Aorta (tissue), 5 donors: ENCODE results near the gene GPS2. TPM values are rescaled to one million over a fixed set of nuclear protein-coding genes. Genes with fewer than 3 reads are reported as not detected.

Experiments used
- ATAC-seq: fragments of 200-7000 bp; cut with Tn5 transposase; one replicate; pipeline ENCODE4 v1.9.1; 2022; ENCODE audit warnings: moderate library complexity; ENCODE audit not compliant: low FRiP score
- DNase-seq, 2 donors: peaks; one replicate each; pipeline ENCODE4 v3.0.0-alpha.2; 2020
- H3K27ac ChIP-seq, 2 donors: one replicate each; pipeline ENCODE4 v1.5.1; 2013; ENCODE audit warnings: low read length in 2 of 2, mild to moderate bottlenecking in 2 of 2, moderate library complexity in 2 of 2, control low read depth in 1 of 2, inconsistent platforms in 1 of 2, low read depth in 1 of 2
- H3K27me3 ChIP-seq, 2 donors: one replicate each; pipeline ENCODE4 v1.6.1; 2013; ENCODE audit warnings: control low read depth in 1 of 2, low read length in 1 of 2, mild to moderate bottlenecking in 1 of 2, moderate library complexity in 1 of 2; ENCODE audit not compliant: insufficient read depth in 2 of 2, control insufficient read depth in 1 of 2
- H3K36me3 ChIP-seq, 2 donors: one replicate each; pipeline ENCODE4 v1.6.1; 2013; ENCODE audit warnings: control low read depth in 1 of 2, low read length in 1 of 2, mild to moderate bottlenecking in 1 of 2; ENCODE audit not compliant: insufficient read depth in 2 of 2, control insufficient read depth in 1 of 2
- H3K4me1 ChIP-seq, 2 donors: one replicate each; pipeline ENCODE4 v1.6.1; 2013; ENCODE audit warnings: low read length in 2 of 2, control low read depth in 1 of 2, mild to moderate bottlenecking in 1 of 2, moderate library complexity in 1 of 2; ENCODE audit not compliant: insufficient read depth in 2 of 2, control insufficient read depth in 1 of 2
- H3K4me3 ChIP-seq, 2 donors: one replicate each; pipeline ENCODE4 v1.5.1; 2013; ENCODE audit warnings: low read length in 2 of 2, control low read depth in 1 of 2, mild to moderate bottlenecking in 1 of 2
- H3K9me3 ChIP-seq: one replicate; pipeline ENCODE4 v1.6.1; 2013; ENCODE audit warnings: mild to moderate bottlenecking, low read length; ENCODE audit not compliant: control insufficient read depth
- WGBS, 2 donors: extraction: QIAGEN DNeasy Blood & Tissue Kit; methylation state at CpG; one replicate each; pipeline ENCODE4 v1.1.7; 2013; 5-methylcytosine and 5-hydroxymethylcytosine counted together
- intact Hi-C, 2 donors: fragments of 100-400 bp; cut with DNase I; formaldehyde crosslinking; loops; one replicate each; pipeline versions ENCODE4 v1.14.2 to v1.15.0; 2022
- polyA plus RNA-seq, 2 donors: library from polyadenylated mRNA; stranded (reverse); fragments of 200-250 nt; gene quantifications; one replicate each; pipeline ENCODE4 v1.2.3, GENCODE V29; 2013
- total RNA-seq, 2 donors: library from RNA; stranded (reverse); fragmentation: NEBNext Ultra II Directional; extraction: Animal tissue kit (Norgen Biotek cat#: 25700); gene quantifications; one replicate each; pipeline ENCODE4 v1.2.1, GENCODE V29; 2021
- donor health status: healthy with polysubstance abuse.
- donor health status: Bipolar disorder and iron deficiency.
- donor health status: DM: no; HTN: no; CAD: no.
- donor health status: DM: no; HTN: no; CAD: no.
- donor health status: DM: yes; HTN: yes; CAD: no.

Gene GPS2
- total and polyA plus RNA-seq, 4 donors = 49.5 to 99.1 (median 55.3) TPM

DNA sequence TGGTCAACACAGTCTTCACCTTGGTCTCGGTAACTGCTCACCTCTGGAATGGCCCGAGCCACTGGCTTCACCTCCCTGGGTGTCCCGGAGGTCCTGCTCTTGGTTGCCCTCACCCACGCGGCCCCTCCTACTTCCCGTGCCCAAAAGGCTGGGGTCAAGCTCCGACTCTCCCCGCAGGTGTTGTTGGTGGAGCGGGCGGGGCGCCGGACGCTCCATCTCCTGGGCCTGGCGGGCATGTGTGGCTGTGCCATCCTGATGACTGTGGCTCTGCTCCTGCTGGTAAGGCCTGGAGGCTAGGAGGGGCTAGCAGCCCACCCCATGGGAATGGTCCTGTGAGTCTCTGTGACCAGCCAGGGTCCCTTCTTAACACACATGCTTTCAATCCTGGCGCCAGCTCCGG is 30.2 kb downstream of the GPS2 start:
- DNase-seq (no peak), ATAC-seq (no peak)
- no peaks in the 10 kb centered on the region for H3K27me3 ChIP-seq
- no peak overlapping the region for H3K4me3 ChIP-seq
- no peaks in the 10 kb centered on the region for H3K9me3 ChIP-seq
- 94 to 96% methylated on average over 16 of the region's 16 CpGs for WGBS, 2 donors
- H3K27ac ChIP-seq = no peak overlapping the region
- intact Hi-C loops = loop anchor here in 1 of 2 donors (5.0 kb wide), 1 partner anchor 62 kb away; no protein-coding TSS in a partner anchor
- no peaks in the 10 kb centered on the region for H3K4me1 ChIP-seq
- no peaks in the 10 kb centered on the region for H3K36me3 ChIP-seq

DNA sequence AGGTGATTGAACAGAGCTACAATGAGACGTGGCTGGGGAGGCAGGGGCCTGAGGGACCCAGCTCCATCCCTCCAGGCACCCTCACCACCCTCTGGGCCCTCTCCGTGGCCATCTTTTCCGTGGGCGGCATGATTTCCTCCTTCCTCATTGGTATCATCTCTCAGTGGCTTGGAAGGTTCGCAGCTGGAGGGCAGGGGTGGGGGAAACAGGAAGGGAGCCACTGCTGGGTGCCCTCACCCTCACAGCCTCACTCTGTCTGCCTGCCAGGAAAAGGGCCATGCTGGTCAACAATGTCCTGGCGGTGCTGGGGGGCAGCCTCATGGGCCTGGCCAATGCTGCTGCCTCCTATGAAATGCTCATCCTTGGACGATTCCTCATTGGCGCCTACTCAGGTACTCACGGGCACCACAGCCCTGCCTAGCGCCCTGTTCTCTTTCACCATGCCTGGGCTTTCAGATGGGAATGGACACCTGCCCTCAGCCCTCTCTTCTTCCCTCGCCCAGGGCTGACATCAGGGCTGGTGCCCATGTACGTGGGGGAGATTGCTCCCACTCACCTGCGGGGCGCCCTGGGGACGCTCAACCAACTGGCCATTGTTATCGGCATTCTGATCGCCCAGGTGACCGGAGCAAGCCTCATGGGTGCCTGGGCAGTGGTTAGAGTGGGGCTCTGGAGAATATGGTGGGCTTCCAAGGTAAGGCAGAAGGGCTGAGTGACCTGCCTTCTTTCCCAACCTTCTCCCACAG is 31.5 kb downstream of the GPS2 start:
- intact Hi-C loops = loop anchor here in 1 of 2 donors (5.0 kb wide), 1 partner anchor 64 kb away; no protein-coding TSS in a partner anchor
- no peaks in the 10 kb centered on the region for H3K4me1 ChIP-seq
- H3K9me3 ChIP-seq = no peaks in the 10 kb centered on the region
- DNase-seq (no peak), ATAC-seq (no peak)
- no peak overlapping the region for H3K4me3 ChIP-seq
- H3K27ac ChIP-seq = no peak overlapping the region
- H3K36me3 ChIP-seq = no peaks in the 10 kb centered on the region
- WGBS, 2 donors = 89 to 92% methylated on average over 18 of the region's 18 CpGs
- no peaks in the 10 kb centered on the region for H3K27me3 ChIP-seq

DNA sequence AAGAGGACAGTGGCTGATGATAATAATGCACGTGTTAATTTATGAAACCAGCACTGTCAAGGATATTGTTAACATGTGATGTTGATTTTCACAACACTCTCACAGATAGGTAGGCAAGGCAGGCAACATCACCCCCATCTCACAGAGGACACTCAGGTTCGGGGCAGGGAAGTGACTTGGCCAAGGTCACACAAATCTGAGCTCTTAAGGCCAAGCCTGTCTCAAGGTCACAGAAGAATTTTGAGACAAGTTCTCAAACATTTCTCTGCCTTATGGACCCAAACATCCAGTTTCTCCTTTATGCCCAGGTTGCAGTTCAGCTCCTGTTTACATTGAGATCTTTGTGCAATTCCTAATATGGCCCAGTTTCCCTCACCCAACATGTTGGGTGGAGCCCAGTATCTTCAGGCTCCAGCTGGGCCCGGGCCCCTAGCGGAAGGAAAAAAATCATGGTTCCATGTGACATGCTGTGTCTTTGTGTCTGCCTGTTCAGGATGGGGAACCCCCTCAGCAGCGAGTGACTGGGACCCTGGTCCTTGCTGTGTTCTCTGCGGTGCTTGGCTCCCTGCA is 32.3 kb downstream of the GPS2 start:
- ATAC-seq (no peak), DNase-seq (no peak)
- Histone ChIP-seq H3K36me3 (no peaks in the 10 kb centered on the region), H3K4me1 (no peaks in the 10 kb centered on the region), H3K4me3 (no peak overlapping the region), H3K27me3 (no peaks in the 10 kb centered on the region), H3K27ac (no peak overlapping the region), H3K9me3 (no peaks in the 10 kb centered on the region)
- intact Hi-C loops = loop anchor here in 1 of 2 donors (5.0 kb wide), 1 partner anchor 64 kb away; no protein-coding TSS in a partner anchor
- 71 to 76% methylated on average over 6 of the region's 6 CpGs for WGBS, 2 donors

DNA sequence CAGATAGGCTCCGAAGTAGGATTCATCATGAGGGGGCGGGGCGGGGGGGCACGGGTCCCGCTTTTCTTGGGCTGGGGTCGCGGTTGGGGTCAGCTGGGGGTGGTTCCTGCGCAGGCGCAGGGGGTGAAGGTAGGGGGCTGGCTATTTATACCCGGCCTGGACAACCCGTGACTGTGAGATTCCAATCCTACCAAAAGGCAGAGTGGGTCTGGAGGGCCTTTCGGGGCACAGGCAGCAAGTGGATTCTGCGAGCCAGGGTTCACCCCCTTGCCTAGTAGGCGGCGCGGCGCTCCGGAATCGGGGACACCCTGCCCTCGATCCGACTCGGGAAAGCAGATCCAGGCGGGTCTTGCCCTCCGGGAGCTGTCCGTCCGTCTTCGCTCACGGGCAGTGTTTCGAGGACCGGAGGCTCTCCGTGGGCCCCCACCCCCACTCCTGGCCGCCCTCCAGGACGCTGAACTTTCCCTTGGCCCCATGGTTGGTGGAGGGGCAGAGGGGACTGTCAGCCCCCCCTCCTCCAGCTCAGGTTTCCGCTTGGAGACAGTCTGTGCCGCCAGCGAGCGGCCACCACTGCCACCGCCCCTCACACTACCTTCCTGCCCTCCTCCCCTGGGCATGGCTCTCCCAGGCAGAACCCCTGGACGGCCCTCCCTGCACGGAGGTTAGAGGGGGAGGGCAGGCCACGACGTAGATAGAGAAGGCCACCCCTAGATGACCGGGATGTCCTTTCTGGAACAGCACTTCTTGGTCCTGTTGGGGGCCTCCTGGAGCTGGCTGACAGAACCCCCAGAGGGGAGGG is 33.0 kb downstream of the GPS2 start:
- peak; percentile 31 for ATAC-seq

DNA sequence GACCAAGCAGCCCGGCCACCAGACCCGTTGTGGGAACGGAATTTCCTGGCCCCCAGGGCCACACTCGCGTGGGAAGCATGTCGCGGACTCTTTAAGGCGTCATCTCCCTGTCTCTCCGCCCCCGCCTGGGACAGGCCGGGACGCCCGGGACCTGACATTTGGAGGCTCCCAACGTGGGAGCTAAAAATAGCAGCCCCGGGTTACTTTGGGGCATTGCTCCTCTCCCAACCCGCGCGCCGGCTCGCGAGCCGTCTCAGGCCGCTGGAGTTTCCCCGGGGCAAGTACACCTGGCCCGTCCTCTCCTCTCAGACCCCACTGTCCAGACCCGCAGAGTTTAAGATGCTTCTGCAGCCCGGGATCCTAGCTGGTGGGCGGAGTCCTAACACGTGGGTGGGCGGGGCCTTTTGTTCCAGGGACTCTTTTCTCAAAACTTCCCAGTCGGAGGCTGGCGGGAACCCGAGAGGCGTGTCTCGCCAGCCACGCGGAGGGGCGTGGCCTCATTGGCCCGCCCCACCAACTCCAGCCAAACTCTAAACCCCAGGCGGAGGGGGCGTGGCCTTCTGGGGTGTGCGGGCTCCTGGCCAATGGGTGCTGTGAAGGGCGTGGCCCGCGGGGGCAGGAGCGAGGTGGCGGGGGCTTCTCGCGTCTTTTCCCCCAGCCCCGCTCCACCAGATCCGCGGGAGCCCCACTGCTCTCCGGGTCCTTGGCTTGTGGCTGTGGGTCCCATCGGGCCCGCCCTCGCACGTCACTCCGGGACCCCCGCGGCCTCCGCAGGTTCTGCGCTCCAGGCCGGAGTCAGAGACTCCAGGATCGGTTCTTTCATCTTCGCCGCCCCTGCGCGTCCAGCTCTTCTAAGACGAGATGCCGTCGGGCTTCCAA is 33.8 kb downstream of the GPS2 start, which contains the start of gene SLC2A4:
Gene SLC2A4 (plus strand): TSS at position 645 of the 879 bp plus-strand sequence. CDS start 217 bp downstream, at position 862.
- WGBS, 2 donors = 1% methylated on average over 69 to 71 of the region's 71 CpGs
- Histone ChIP-seq H3K4me1 (no peaks in the 10 kb centered on the region), H3K4me3 (peak within 1 kb of the TSS in 1 of 2 donors; percentile 7), H3K36me3 (no peaks in the 10 kb centered on the region), H3K27me3 (no peaks in the 10 kb centered on the region), H3K9me3 (no peaks in the 10 kb centered on the region), H3K27ac (peak within 1 kb of the TSS in 1 of 2 donors; percentile 55)
- intact Hi-C loops = loop anchor here in 1 of 2 donors (5.0 kb wide), 1 partner anchor 66 kb away; no protein-coding TSS in a partner anchor
- DNase-seq (peak; percentile 95 to 97), ATAC-seq (peak; percentile 93)

More for the DNA sequence above, 33.0 kb downstream of the GPS2 start:
- Histone ChIP-seq H3K9me3 (no peaks in the 10 kb centered on the region), H3K27me3 (no peaks in the 10 kb centered on the region), H3K4me3 (peak overlapping the region in 1 of 2 donors; percentile 7), H3K36me3 (no peaks in the 10 kb centered on the region), H3K4me1 (no peaks in the 10 kb centered on the region), H3K27ac (no peak overlapping the region)
- DNase-seq = peak in 1 of 2 donors; percentile 60
- intact Hi-C loops = loop anchor here in 1 of 2 donors (5.0 kb wide), 1 partner anchor 65 kb away; no protein-coding TSS in a partner anchor
- 8% methylated on average over 41 to 43 of the region's 43 CpGs for WGBS, 2 donors

DNA sequence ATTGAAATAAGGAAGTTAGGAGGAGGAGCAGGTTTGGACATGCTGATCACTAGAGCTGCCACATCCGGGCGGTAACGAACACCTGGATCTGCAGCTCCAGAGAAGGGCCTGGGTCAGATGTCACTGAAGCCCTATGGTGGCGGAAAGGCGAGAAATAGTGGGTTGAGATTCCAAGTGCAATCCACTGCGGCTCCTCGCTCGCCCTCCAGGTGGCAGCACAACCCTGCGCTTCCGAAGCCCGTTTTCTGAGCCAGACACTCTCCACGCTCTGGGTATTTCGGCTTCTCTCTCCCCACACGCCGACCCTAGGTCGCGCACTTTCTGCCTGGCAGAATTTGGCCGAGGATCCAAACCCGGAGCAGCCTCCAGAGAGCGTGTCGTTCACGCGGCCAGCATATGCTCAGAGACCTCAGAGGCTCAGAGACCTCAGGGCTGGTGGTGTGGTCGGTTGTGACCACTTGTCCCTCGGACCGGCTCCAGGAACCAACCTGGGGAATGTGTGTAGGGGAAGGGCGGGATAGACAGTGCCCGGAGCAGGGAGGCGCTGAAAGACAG is 34.6 kb downstream of the GPS2 start:
- H3K9me3 ChIP-seq = no peaks in the 10 kb centered on the region
- H3K27me3 ChIP-seq = no peaks in the 10 kb centered on the region
- DNase-seq (peak; percentile 86 to 95), ATAC-seq (peak; percentile 94)
- H3K36me3 ChIP-seq = no peaks in the 10 kb centered on the region
- H3K4me3 ChIP-seq = peak overlapping the region in 1 of 2 donors; percentile 3
- peak overlapping the region in 1 of 2 donors; percentile 55 for H3K27ac ChIP-seq
- WGBS, 2 donors = 0 to 1% methylated on average over 29 of the region's 29 CpGs
- intact Hi-C loops = loop anchor here (1.0 to 5.0 kb wide), 2 partner anchors 16 to 67 kb away; no protein-coding TSS in a partner anchor
- H3K4me1 ChIP-seq = no peaks in the 10 kb centered on the region

DNA sequence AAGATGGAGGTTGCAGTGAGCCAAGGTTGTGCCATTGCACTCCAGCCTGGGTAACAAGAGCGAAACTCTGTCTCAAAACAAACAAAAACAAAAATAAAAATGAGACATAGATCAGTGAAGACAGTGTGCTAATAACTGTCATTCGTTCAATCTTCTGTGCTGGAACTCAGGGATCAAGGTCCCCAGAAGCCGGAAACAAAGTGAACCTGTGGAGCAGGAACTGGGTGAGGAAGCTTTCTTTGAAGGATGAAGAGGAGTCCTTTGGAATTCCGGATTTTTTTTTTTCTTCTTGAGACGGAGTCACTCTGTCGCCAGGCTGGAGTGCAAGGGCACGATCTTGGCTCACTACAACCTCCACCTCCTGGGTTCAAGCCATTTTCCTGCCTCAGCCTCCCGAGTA is 35.7 kb downstream of the GPS2 start:
- H3K4me3 ChIP-seq = no peak overlapping the region
- ATAC-seq (no peak), DNase-seq (no peak)
- intact Hi-C loops = no loop called here
- H3K36me3 ChIP-seq = no peaks in the 10 kb centered on the region
- no peak overlapping the region for H3K27ac ChIP-seq
- H3K27me3 ChIP-seq = no peaks in the 10 kb centered on the region
- no peaks in the 10 kb centered on the region for H3K4me1 ChIP-seq
- WGBS, 2 donors = 89 to 90% methylated on average over 8 of the region's 8 CpGs
- no peaks in the 10 kb centered on the region for H3K9me3 ChIP-seq
